ENCODE results near the gene DOCK2.
"Not testable (repeated sequence)": the region's sequence is repeated elsewhere in the genome, so short reads cannot be mapped to it uniquely, and the experiment has no call there.

DOCK2 gene

GRCh38 chr5:170092455-170093101, 455.5 kb downstream of the DOCK2 start:
- no peaks in the 10 kb centered on the region for H3K27me3 Mint-ChIP-seq
- no peaks in the 10 kb centered on the region for H3K9me3 Mint-ChIP-seq
- DNase-seq: no peak
- no peak overlapping the region for H3K4me3 Mint-ChIP-seq
- H3K27ac Mint-ChIP-seq: no peak overlapping the region
- no peaks in the 10 kb centered on the region for H3K36me3 Mint-ChIP-seq (ENCODE audit: low read depth)
- H3K4me1 Mint-ChIP-seq: peaks cover 2% of the 10 kb centered on the region
- no peak for ATAC-seq

- not testable (repeated sequence) for H3K27ac Mint-ChIP-seq; H3K4me1 Mint-ChIP-seq; H3K27me3 Mint-ChIP-seq; H3K4me3 Mint-ChIP-seq; ATAC-seq; H3K36me3 Mint-ChIP-seq (ENCODE audit: low read depth); DNase-seq; H3K9me3 Mint-ChIP-seq
These were observed 457.3 kb downstream of the DOCK2 start for GRCh38 chr5:170094329-170094728.

DNA sequence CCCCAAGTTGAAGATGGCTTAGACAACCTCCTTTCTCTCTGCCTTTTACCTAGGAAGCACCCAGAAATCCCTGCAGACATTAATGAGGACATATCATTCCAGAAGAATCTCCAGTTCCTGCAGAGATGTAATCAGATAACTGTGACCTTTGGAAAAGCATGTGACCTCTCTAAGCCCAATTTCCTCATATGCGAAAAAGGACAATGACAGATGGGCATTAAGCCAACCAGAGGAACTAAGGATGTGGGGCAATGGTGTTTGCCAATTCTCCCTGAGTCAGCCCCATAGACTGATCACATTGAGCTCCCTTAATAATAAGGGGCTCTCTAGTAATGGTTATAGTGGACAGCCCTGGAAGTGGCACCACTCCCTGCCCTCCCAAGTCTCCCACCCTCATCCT, 458.6 kb downstream of the DOCK2 start:
- Mint-ChIP-seq H3K27ac (no peak overlapping the region), H3K36me3 (ENCODE audit: low read depth) (no peaks in the 10 kb centered on the region), H3K4me3 (no peak overlapping the region), H3K4me1 (peaks cover 2% of the 10 kb centered on the region), H3K27me3 (peaks cover 6% of the 10 kb centered on the region), H3K9me3 (no peaks in the 10 kb centered on the region)
- no peak for ATAC-seq
- DNase-seq: no peak

DNA sequence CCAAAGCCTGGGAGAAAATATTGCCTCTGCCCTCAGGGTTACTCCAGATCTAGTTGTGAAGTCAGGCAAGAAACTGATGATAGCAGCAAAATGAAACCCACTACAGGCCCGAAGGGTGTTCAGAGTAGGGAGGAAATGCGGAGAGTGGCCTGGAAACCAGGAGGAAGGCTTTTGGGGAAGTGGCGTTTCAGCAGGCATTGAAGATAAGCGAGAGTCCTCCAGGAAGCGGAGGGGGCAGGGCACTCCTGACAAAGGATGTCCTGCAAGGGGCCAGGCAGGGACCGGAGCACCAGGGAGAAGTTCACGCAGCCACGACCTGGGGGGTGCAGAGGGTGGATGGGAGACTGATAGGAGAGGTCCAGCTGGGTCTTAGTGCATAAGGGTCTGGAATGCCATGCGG, 460.9 kb downstream of the DOCK2 start:
- no peak overlapping the region for H3K27ac Mint-ChIP-seq
- ATAC-seq (no peak), DNase-seq (no peak)
- H3K9me3 Mint-ChIP-seq: no peaks in the 10 kb centered on the region
- H3K27me3 Mint-ChIP-seq: peaks cover 6% of the 10 kb centered on the region
- peaks cover 2% of the 10 kb centered on the region for H3K4me1 Mint-ChIP-seq
- no peaks in the 10 kb centered on the region for H3K36me3 Mint-ChIP-seq (ENCODE audit: low read depth)
- no peak overlapping the region for H3K4me3 Mint-ChIP-seq

DNA sequence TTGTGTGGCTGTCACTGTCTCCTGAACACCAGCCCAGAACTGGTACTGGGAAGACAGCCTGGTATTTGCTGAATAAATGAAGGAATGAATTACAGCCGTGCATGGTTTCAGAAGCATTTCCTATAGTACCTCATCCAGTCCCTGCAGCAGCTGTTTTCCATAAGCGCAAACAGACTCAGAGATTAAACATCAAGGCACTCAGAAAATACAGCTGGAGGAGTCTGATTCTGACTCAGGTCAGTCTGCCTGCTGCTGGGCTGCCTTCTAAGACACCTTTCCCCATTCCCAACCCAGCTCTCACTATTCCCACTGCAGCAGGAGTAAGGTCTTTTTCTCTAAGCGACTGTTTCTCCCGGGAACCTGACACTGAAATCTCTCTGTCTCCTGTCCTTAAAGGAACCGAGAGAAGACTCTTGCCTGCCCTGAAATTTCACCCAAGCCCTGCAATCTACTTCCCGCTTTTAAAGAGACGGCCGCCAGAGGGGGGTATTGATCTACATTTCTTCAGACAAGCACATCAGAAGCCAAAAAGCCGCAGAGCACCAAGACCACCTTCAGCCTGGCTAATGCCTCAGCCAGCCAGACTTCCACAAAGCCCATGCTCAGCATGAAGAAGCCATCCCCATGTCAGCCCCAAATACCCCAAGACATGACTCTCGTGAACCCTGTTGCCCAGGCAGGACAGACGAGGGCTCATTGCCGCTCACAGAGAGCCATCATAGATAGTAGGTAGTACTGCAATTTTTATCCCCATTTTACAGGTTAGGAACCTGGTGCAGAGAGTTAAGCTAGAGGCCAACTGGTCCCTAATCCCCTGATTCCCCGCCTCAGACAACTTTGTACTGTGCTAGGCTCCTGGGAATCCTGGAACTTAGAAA, 463.2 kb downstream of the DOCK2 start:
- H3K27ac Mint-ChIP-seq: no peak overlapping the region
- DNase-seq: peak; percentile 71
- no peak overlapping the region for H3K4me3 Mint-ChIP-seq
- no peaks in the 10 kb centered on the region for H3K36me3 Mint-ChIP-seq (ENCODE audit: low read depth)
- no peaks in the 10 kb centered on the region for H3K4me1 Mint-ChIP-seq
- H3K27me3 Mint-ChIP-seq: peaks cover 11% of the 10 kb centered on the region
- no peaks in the 10 kb centered on the region for H3K9me3 Mint-ChIP-seq
- ATAC-seq: no peak

DNA sequence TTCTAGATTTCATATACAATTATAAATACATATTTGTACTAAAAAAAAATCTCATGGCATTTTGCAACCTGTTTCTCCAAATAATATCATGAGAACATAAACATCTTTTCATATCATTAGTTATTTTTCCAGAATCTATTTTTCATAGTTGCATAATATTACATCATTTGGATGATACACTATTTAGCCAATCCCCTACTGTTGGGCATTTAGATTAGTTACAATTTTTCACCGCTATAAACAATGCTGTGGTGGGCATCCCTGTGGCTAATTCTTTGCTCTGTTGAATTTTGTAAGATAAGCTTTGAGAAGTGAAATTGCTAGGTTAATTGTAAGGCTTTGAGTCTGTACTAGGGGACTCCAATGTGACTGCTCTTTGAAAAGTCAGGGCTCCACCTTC, 466.4 kb downstream of the DOCK2 start:
- no peak for DNase-seq
- Mint-ChIP-seq H3K27ac (no peak overlapping the region), H3K9me3 (no peaks in the 10 kb centered on the region), H3K27me3 (peaks cover 10% of the 10 kb centered on the region), H3K4me1 (no peaks in the 10 kb centered on the region), H3K36me3 (ENCODE audit: low read depth) (no peaks in the 10 kb centered on the region), H3K4me3 (no peak overlapping the region)
- no peak for ATAC-seq

GRCh38 chr5:170104299-170104698, 467.2 kb downstream of the DOCK2 start:
- Mint-ChIP-seq H3K27me3 (peaks cover 10% of the 10 kb centered on the region), H3K36me3 (ENCODE audit: low read depth) (no peaks in the 10 kb centered on the region), H3K4me1 (no peaks in the 10 kb centered on the region), H3K9me3 (no peaks in the 10 kb centered on the region), H3K4me3 (no peak overlapping the region), H3K27ac (no peak overlapping the region)
- DNase-seq (no peak), ATAC-seq (no peak)

DNA sequence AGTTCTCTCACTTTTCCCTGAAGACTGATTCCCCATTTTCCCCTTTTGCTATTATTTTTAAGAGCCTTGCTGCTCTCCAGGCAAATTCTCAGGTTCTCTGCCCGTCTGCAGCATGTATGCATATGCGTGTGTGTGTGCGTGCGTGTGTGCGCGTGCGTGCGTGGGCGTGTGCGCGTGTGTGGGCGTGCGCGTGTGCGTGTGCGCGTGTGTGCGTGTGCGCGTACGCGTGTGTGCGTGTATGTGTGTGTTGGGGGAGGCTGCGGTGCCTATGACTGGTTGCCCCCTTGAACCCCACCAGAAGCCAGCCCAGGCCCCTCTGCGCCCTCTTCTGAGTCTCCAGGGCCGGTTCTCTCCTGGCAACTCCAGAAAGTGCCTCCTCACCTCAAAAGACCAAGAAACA, 467.6 kb downstream of the DOCK2 start:
- DNase-seq (no peak), ATAC-seq (no peak)
- Mint-ChIP-seq H3K36me3 (ENCODE audit: low read depth) (no peaks in the 10 kb centered on the region), H3K9me3 (no peaks in the 10 kb centered on the region), H3K27me3 (peaks cover 10% of the 10 kb centered on the region), H3K4me3 (no peak overlapping the region), H3K4me1 (no peaks in the 10 kb centered on the region), H3K27ac (no peak overlapping the region)

DNA sequence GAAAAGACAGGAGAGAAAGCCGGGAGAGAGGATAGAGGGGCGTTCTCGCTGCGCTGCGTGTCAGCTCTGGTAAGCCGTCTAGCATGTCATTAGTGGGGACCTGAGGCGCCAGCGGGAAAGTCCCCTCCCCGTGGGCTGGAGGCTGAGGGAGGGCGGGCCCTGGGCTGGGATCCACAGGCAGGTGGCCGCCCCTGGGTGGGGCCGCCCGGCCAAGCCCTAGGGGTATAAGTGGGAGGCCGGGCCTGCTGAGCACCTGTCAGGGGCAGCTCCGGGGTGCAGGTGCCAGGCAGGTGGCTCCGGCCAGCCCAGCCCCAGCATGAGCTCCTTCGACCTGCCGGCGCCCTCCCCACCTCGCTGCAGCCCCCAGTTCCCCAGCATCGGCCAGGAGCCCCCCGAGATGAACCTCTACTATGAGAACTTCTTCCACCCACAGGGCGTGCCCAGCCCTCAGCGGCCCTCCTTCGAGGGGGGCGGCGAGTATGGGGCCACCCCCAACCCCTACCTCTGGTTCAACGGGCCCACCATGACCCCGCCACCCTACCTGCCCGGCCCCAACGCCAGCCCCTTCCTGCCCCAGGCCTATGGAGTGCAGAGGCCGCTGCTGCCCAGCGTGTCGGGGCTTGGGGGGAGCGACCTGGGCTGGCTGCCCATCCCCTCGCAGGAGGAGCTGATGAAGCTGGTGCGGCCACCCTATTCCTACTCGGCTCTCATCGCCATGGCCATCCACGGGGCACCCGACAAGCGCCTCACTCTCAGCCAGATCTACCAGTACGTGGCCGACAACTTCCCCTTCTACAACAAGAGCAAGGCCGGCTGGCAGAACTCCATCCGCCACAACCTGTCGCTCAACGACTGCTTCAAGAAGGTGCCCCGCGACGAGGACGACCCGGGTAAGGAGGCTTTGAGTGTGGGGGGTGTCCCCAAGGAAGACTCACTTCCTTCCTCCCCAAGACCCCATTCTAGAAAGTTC, 468.9 kb downstream of the DOCK2 start, which contains the start of gene FOXI1:
Gene FOXI1 (plus strand): TSS at position 256 of the 970 bp plus-strand sequence. CDS start 61 bp downstream, at position 317.
- no peaks in the 10 kb centered on the region for H3K4me1 Mint-ChIP-seq
- no peak for DNase-seq
- H3K27ac Mint-ChIP-seq: no peak within 1 kb of the TSS
- H3K36me3 Mint-ChIP-seq (ENCODE audit: low read depth): no peaks in the 10 kb centered on the region
- peak; percentile 11 for ATAC-seq
- no peak within 1 kb of the TSS for H3K4me3 Mint-ChIP-seq
- no peaks in the 10 kb centered on the region for H3K9me3 Mint-ChIP-seq
- peaks cover 6% of the 10 kb centered on the region for H3K27me3 Mint-ChIP-seq

GRCh38 chr5:170107674-170108073, 470.6 kb downstream of the DOCK2 start:
- no peak for DNase-seq
- no peaks in the 10 kb centered on the region for H3K36me3 Mint-ChIP-seq (ENCODE audit: low read depth)
- peaks cover 6% of the 10 kb centered on the region for H3K27me3 Mint-ChIP-seq
- H3K27ac Mint-ChIP-seq: no peak overlapping the region
- no peaks in the 10 kb centered on the region for H3K4me1 Mint-ChIP-seq
- ATAC-seq: no peak
- H3K4me3 Mint-ChIP-seq: no peak overlapping the region
- no peaks in the 10 kb centered on the region for H3K9me3 Mint-ChIP-seq

- Mint-ChIP-seq H3K4me3 (no peak overlapping the region), H3K27me3 (peaks cover 6% of the 10 kb centered on the region), H3K27ac (no peak overlapping the region), H3K9me3 (no peaks in the 10 kb centered on the region), H3K36me3 (ENCODE audit: low read depth) (no peaks in the 10 kb centered on the region), H3K4me1 (no peaks in the 10 kb centered on the region)
- no peak for ATAC-seq
- DNase-seq: no peak
These were observed 471.3 kb downstream of the DOCK2 start for GRCh38 chr5:170108266-170108785.

- Mint-ChIP-seq H3K4me1 (no peaks in the 10 kb centered on the region), H3K27ac (no peak overlapping the region), H3K9me3 (no peaks in the 10 kb centered on the region), H3K36me3 (ENCODE audit: low read depth) (no peaks in the 10 kb centered on the region), H3K27me3 (peaks cover 6% of the 10 kb centered on the region), H3K4me3 (no peak overlapping the region)
- ATAC-seq: no peak
- DNase-seq: no peak
These were observed 472.3 kb downstream of the DOCK2 start for GRCh38 chr5:170109059-170110031.

DNA sequence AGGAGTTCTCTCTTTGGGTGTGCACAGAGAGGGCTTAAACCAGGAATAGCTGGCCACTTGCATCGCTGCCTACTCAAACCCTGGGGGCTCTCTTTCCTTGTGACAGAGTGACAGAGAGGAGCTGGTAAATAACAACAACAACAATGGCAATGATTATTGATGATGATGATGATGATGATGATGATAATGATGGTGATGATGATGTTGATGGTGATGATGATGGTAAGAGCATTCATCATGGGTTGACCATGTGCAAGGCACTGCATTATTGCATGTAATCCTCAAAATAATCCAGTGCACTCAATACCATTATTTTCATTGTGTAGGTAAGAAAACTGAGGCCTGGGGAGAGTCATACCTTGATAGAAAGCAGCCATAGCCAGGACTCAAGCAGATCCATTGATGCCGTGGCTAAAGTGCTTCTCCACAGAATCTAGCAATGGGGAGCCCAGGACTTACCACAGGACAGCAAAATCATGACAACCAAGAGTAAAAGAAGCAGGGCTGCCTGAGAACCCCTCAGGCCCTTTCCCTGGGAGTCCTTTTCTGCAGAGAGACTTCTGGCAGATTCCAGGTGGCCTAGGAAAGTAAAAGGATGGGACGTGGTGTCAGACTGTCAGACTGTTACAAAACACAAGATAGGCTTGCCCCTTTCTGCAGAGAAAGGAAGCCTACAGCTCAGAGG, 473.5 kb downstream of the DOCK2 start:
- ATAC-seq: no peak
- H3K9me3 Mint-ChIP-seq: no peaks in the 10 kb centered on the region
- H3K27me3 Mint-ChIP-seq: no peaks in the 10 kb centered on the region
- H3K4me1 Mint-ChIP-seq: no peaks in the 10 kb centered on the region
- H3K27ac Mint-ChIP-seq: no peak overlapping the region
- H3K36me3 Mint-ChIP-seq (ENCODE audit: low read depth): no peaks in the 10 kb centered on the region
- DNase-seq: no peak
- H3K4me3 Mint-ChIP-seq: no peak overlapping the region

All from activated naive CD8-positive, alpha-beta T cell treated with anti-CD3 and anti-CD28 coated beads, Interleukin-2, amount 50 U/mL, for 24 hours (primary cell).